Activated T-cell treated with anti-CD3 and anti-CD28 coated beads, Interleukin-2, amount 50 U/mL, for 24 hours (primary cell): ENCODE data around the gene PROP1.
A peak's percentile ranks its signal among the peaks of the same experiment; 100 is the strongest.
"Not testable (repeated sequence)": the region's sequence is repeated elsewhere in the genome, so short reads cannot be mapped to it uniquely, and the experiment has no call there.

Experiments
- DNase-seq: peaks from one replicate; pipeline ENCODE4 v3.0.0-alpha.2; 2020
- H3K27ac Mint-ChIP-seq: 2 replicates; pipeline ENCODE4 v1.8.0; 2020; ENCODE audit warnings: mild to moderate bottlenecking, mixed read lengths
- H3K27me3 Mint-ChIP-seq: 2 replicates; pipeline ENCODE4 v1.8.0; 2020; ENCODE audit warnings: mixed read lengths
- H3K36me3 Mint-ChIP-seq: 2 replicates; pipeline ENCODE4 v1.8.0; 2020; ENCODE audit warnings: low read depth, mixed read lengths
- H3K4me1 Mint-ChIP-seq: 2 replicates; pipeline ENCODE4 v1.8.0; 2020; ENCODE audit warnings: low read depth, mixed read lengths
- H3K4me3 Mint-ChIP-seq: 2 replicates; pipeline ENCODE4 v1.8.0; 2020; ENCODE audit warnings: mild to moderate bottlenecking, moderate library complexity, mixed read lengths
- H3K9me3 Mint-ChIP-seq: 2 replicates; pipeline ENCODE4 v1.8.0; 2020; ENCODE audit warnings: mixed read lengths

PROP1 gene

GRCh38 chr5:177995691-177996595, at the start of gene PROP1:
Gene PROP1 (minus strand): TSS chr5:177996242. CDS start chr5:177995933, 309 bp downstream.
- no peak within 1 kb of the TSS for H3K4me3 Mint-ChIP-seq
- H3K27me3 Mint-ChIP-seq = peaks cover 5% of the 10 kb centered on the region
- H3K4me1 Mint-ChIP-seq = no peaks in the 10 kb centered on the region
- peak within 1 kb of the TSS; percentile 50 for H3K27ac Mint-ChIP-seq
- no peaks in the 10 kb centered on the region for H3K36me3 Mint-ChIP-seq
- no peaks in the 10 kb centered on the region for H3K9me3 Mint-ChIP-seq
- DNase-seq = no peak

GRCh38 chr5:178019379-178020030, 23.5 kb upstream of the PROP1 start:
- H3K27me3 Mint-ChIP-seq = not testable (repeated sequence)

GRCh38 chr5:178012758-178013157, 16.7 kb upstream of the PROP1 start:
- H3K27ac Mint-ChIP-seq, H3K36me3 Mint-ChIP-seq, H3K4me3 Mint-ChIP-seq, DNase-seq, H3K27me3 Mint-ChIP-seq, H3K4me1 Mint-ChIP-seq, H3K9me3 Mint-ChIP-seq: not testable (repeated sequence)

More at GRCh38 chr5:178019379-178020030, 23.5 kb upstream of the PROP1 start:
- H3K36me3 Mint-ChIP-seq, H3K4me3 Mint-ChIP-seq, H3K4me1 Mint-ChIP-seq, H3K9me3 Mint-ChIP-seq, DNase-seq, H3K27ac Mint-ChIP-seq: not testable (repeated sequence)

- H3K36me3 Mint-ChIP-seq, H3K9me3 Mint-ChIP-seq, H3K27ac Mint-ChIP-seq, H3K4me1 Mint-ChIP-seq, DNase-seq, H3K27me3 Mint-ChIP-seq, H3K4me3 Mint-ChIP-seq: not testable (repeated sequence)
These were observed 15.9 kb upstream of the PROP1 start for GRCh38 chr5:178011816-178012554.

- Mint-ChIP-seq H3K4me3 (peak overlapping the region; percentile 83), H3K27me3 (peaks cover 17% of the 10 kb centered on the region), H3K27ac (peak overlapping the region; percentile 96)
- DNase-seq, H3K9me3 Mint-ChIP-seq, H3K4me1 Mint-ChIP-seq, H3K36me3 Mint-ChIP-seq: not testable (repeated sequence)
These were observed 11.2 kb upstream of the PROP1 start for GRCh38 chr5:178007272-178007671.

GRCh38 chr5:178006536-178007231, 10.6 kb upstream of the PROP1 start:
- H3K4me3 Mint-ChIP-seq = peak overlapping the region; percentile 83
- H3K9me3 Mint-ChIP-seq, H3K36me3 Mint-ChIP-seq, H3K4me1 Mint-ChIP-seq: not testable (repeated sequence)
- H3K27me3 Mint-ChIP-seq = peaks cover 17% of the 10 kb centered on the region
- peak overlapping the region; percentile 96 for H3K27ac Mint-ChIP-seq
- peak; percentile 86 for DNase-seq

GRCh38 chr5:178006181-178006535, 10.1 kb upstream of the PROP1 start:
- H3K4me3 Mint-ChIP-seq = peak overlapping the region; percentile 68
- not testable (repeated sequence) for H3K9me3 Mint-ChIP-seq, DNase-seq, H3K4me1 Mint-ChIP-seq, H3K36me3 Mint-ChIP-seq, H3K27ac Mint-ChIP-seq
- H3K27me3 Mint-ChIP-seq = peaks cover 17% of the 10 kb centered on the region

- DNase-seq = no peak
- no peak overlapping the region for H3K27ac Mint-ChIP-seq
- H3K9me3 Mint-ChIP-seq = no peaks in the 10 kb centered on the region
- H3K36me3 Mint-ChIP-seq = no peaks in the 10 kb centered on the region
- no peak overlapping the region for H3K4me3 Mint-ChIP-seq
- no peaks in the 10 kb centered on the region for H3K4me1 Mint-ChIP-seq
- H3K27me3 Mint-ChIP-seq = peaks cover 5% of the 10 kb centered on the region
These were observed 1.8 kb upstream of the PROP1 start for GRCh38 chr5:177997846-177998245.

- DNase-seq = no peak
- Mint-ChIP-seq H3K4me1 (no peaks in the 10 kb centered on the region), H3K27ac (no peak overlapping the region), H3K27me3 (peaks cover 5% of the 10 kb centered on the region), H3K9me3 (no peaks in the 10 kb centered on the region), H3K4me3 (no peak overlapping the region), H3K36me3 (no peaks in the 10 kb centered on the region)
These were observed 1.3 kb upstream of the PROP1 start for GRCh38 chr5:177997319-177997670.

- Mint-ChIP-seq H3K27me3 (peaks cover 5% of the 10 kb centered on the region), H3K36me3 (no peaks in the 10 kb centered on the region), H3K27ac (no peak overlapping the region), H3K9me3 (no peaks in the 10 kb centered on the region), H3K4me1 (no peaks in the 10 kb centered on the region), H3K4me3 (no peak overlapping the region)
- DNase-seq = no peak
These were observed 747 bp upstream of the PROP1 start for GRCh38 chr5:177996660-177997318.

GRCh38 chr5:177994561-177995190, 1.4 kb downstream of the PROP1 start:
- Mint-ChIP-seq H3K4me3 (no peak overlapping the region), H3K9me3 (no peaks in the 10 kb centered on the region), H3K27ac (no peak overlapping the region), H3K36me3 (no peaks in the 10 kb centered on the region), H3K4me1 (no peaks in the 10 kb centered on the region), H3K27me3 (peaks cover 10% of the 10 kb centered on the region)
- DNase-seq = no peak

GRCh38 chr5:177994063-177994462, 2.0 kb downstream of the PROP1 start:
- Mint-ChIP-seq H3K27me3 (peaks cover 11% of the 10 kb centered on the region), H3K36me3 (no peaks in the 10 kb centered on the region), H3K9me3 (no peaks in the 10 kb centered on the region), H3K4me3 (no peak overlapping the region), H3K27ac (no peak overlapping the region), H3K4me1 (no peaks in the 10 kb centered on the region)
- no peak for DNase-seq

GRCh38 chr5:177992466-177992865, 3.6 kb downstream of the PROP1 start:
- H3K27ac Mint-ChIP-seq = no peak overlapping the region
- DNase-seq = no peak
- no peaks in the 10 kb centered on the region for H3K9me3 Mint-ChIP-seq

More at GRCh38 chr5:177992466-177992865, 3.6 kb downstream of the PROP1 start:
- Mint-ChIP-seq H3K4me1 (no peaks in the 10 kb centered on the region), H3K36me3 (no peaks in the 10 kb centered on the region), H3K4me3 (no peak overlapping the region), H3K27me3 (peaks cover 13% of the 10 kb centered on the region)
